Iris pigment epithelial cell (primary cell): ENCODE results near the gene RPS6KA2.

Source experiments
- DNase-seq: peaks from one replicate; pipeline ENCODE4 v3.0.0-alpha.2; 2011; ENCODE audit warnings: low read depth

The RPS6KA2 gene

DNA sequence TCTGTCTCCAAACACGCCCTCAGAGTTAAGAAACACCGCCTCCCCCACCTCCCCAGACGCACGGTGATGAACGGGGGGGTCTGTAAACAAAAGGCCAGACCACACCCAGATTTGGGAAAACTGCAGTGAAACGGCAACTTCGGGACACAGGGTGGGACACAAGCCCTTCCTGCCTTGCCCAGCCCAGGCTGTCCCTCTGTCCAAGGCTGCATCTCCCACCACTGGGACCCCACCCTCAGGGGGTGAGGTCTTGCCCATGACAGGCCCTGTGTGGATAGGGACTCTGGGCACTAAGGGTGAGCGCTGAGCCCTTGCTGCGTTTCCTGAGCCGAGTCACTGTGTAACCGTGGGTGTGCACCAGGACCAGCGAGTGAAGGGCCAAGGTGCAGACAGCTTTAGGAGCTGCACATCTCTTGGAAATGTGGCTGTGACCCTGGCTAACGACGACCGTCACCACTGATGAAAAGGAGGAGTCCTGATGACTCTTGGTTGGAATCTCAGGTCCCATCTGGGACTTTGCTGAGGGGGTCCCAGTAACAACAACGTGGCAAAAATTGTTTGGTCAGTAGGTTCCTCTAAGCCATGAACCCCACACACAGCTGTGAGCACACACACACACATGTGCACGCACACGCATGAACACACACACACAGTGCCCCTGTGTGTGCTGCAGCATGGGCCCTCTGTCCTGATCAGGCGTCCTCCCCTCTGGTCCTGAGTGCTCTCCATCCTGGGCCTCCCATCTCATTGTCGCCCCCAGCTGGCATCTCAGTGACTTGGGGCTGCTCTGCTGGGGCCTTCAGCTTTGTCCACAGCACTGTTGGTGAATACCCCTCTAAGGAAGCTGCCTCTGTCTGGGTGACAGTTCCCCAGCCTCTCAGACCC lies 141.2 kb downstream of the RPS6KA2 start:
- no peak for DNase-seq

- no peak for DNase-seq
Observed at GRCh38 chr6:166484863-166485262, 142.2 kb downstream of the RPS6KA2 start.

GRCh38 chr6:166483573-166484250 lies 143.3 kb downstream of the RPS6KA2 start:
- no peak for DNase-seq

GRCh38 chr6:166483026-166483425 lies 144.0 kb downstream of the RPS6KA2 start:
- DNase-seq, result no peak

GRCh38 chr6:166478782-166479592 lies 148.1 kb downstream of the RPS6KA2 start:
- no peak for DNase-seq

- DNase-seq, result no peak
Observed at GRCh38 chr6:166477647-166478365, 149.2 kb downstream of the RPS6KA2 start.

DNA sequence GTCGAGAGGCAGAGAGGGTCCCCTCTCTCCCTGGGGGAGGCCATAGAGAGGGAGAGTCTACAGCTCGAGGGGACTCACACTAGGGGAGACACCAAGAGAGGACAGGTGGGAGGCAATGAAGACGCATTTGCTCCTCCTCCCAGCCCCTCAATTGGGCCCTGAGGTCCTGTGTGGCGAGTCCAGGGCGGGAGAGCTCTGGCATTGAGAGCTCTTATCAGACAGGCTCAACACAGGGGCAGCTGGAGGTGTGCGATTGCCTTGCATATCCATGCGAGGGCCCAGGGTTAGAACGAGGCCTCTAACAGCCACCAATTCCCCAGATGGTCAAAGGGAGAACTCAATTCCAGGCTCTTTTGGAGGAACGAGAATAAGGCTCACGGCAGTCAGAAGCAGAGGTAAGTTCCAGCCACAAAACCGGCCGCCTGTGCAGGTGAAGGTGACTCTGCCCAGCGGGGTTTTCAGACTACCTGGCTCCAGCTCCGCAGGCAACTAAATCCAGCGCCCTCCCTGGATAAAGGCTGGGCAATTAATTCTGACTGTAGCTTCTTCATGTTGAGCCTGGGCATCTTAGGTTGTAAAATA lies 150.3 kb downstream of the RPS6KA2 start:
- DNase-seq, result no peak

DNA sequence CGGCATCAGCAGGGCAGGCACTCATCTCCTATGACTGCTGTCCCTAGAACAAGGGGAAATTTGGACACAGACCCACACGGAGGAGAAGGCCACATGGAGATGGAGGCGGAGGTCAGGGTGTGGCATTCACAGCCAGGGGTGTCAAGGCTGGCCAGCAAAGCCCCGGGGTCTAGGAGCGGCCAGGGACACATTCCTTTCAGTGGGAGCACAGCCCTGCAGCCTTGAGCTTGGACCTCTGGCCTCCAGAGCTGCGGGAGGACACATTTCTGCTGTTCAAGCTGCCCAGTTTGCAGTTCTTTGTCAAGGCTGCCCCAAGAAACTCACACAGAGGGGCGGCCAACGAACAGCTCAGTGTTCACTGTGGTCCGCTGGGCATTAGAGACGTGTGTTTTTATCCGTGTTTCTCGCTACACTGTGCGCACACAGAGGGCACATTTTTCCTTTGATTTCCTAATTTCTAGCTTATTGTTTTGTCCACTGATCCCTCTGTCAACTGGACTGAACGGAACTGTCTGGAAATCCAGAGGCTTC lies 150.9 kb downstream of the RPS6KA2 start:
- DNase-seq, result no peak

GRCh38 chr6:166474721-166475565 lies 152.1 kb downstream of the RPS6KA2 start:
- no peak for DNase-seq

- DNase-seq, result no peak
Observed at GRCh38 chr6:166473886-166474571, 153.0 kb downstream of the RPS6KA2 start.

DNA sequence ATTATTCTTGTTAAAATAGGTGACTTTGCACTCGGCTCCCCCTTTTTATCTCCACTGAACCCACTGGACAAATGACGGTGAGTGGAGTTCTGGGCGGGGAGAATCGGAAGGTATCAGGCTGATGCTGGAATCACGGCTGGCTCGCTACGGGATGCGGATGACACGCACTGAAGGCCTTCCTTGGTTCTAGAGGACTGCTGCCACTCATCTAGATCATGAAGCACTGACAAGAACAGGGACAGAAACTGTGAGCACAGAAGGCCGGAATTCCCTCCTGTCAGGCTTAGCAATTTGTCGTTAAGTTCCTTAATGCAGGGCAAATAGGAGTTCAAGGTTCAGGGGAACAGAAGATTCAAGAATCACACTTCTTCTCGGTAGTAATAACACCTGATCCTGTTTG lies 154.4 kb downstream of the RPS6KA2 start:
- DNase-seq, result no peak

GRCh38 chr6:166471797-166472260 lies 155.2 kb downstream of the RPS6KA2 start:
- DNase-seq, result no peak

DNA sequence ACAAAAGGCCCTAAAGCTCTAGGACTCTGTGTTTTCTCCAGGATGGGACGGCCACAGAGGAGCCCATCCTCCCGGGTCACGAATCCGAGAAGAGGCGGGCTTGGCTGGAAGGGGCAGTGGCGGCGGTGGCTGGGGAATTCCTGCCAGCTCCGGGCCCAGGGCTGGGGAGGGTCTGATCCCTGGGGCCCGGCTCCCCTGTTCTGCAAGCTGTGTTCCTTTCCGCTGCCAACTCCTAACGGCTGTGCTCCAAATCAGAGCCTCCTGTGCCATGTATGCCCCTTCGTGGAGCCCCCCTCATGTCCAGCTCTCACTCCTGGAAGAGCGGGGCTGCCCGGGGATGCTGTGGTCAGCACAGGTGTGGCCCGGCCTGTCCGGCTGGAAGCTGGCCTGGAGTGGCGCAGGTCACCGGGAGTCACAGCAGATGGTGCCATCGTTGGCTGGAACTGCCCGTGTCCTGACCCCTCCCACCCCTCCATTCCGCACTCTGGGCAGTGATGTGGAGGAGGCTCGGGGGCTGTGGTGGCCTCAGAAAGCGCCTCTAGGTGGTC lies 156.1 kb downstream of the RPS6KA2 start:
- DNase-seq, result no peak

GRCh38 chr6:166470029-166470862 lies 156.8 kb downstream of the RPS6KA2 start:
- DNase-seq, result no peak

DNA sequence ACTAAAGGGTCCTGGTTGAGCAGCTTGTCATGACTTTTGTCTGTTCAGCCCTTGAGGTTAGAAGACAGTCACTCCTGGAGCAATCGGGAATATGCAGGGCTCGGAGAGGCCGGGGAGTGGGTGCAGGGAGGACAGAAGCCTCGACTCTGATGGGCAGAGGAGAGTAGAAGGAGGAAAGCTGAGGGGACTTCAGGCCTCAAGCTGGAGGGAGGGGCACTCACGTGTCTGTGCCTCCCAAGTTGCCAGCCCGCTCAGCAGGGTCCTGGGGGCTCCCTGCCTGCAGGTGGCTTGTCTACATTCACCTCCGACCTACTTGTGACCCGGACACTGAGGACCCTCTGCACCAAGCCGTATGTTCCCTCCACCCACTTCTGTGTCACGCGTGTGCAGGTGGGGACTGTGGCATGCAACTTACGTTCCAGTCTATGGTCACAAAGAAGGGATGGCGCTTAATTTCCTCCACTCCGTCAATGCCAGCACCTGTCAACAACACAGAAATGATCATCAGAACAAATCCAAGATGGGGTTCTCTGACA lies 157.6 kb downstream of the RPS6KA2 start:
- DNase-seq, result no peak

DNA sequence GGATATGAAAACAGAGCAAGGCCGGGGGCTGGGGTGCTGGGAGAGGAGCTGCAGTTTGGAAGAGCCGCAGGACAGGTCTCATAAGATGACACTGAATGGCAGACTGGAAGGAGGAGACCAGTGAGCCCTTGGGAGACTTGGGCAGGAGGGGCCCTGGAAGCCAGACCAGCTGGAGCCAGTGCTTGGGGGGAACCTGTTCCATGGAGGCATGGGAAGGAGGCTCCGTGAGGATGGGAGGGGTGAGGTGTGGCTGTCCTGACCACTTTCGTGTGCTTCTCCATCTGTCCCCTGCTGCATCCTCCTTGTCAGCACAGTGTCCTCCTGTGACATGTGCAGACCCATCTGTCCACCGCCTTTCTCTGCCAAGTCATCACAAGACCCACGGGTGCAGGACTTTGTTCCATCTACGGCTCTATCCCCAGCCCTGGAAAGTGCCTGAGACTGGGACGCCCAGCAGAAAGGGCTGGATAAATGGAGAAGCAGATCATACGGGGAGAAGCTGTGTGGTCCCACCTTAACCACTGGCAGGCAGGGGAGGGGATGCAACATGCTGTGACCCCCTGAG lies 159.5 kb downstream of the RPS6KA2 start:
- no peak for DNase-seq
